Gastroesophageal sphincter (tissue), 3 donors: ENCODE measurements around the gene UNC119B.

Experiments
- POLR2A ChIP-seq, 2 donors: fragments of 450-650 bp; IDR thresholded peaks; one replicate each; pipeline ENCODE4 v1.6.1; 2017; ENCODE audit warnings: antibody characterized with exemption in 2 of 2, mild to moderate bottlenecking in 2 of 2, moderate library complexity in 1 of 2
- POLR2AphosphoS5 ChIP-seq: sonication (generic); formaldehyde crosslinking; IDR thresholded peaks from one replicate; pipeline ENCODE4 v1.6.1; 2017; ENCODE audit warnings: antibody characterized with exemption
- TF ChIP-seq, protein P1 (sequence below), 4 experiments: fragments of 200-600 bp in 2 of 4; fragments of 450-650 bp in 2 of 4; sonication (generic) in 1 of 4; IDR thresholded peaks; one replicate each; pipeline ENCODE4 v1.5.1; 2017 to 2019; ENCODE audit warnings: antibody characterized with exemption in 4 of 4, mild to moderate bottlenecking in 2 of 4, moderate library complexity in 2 of 4

DNA sequence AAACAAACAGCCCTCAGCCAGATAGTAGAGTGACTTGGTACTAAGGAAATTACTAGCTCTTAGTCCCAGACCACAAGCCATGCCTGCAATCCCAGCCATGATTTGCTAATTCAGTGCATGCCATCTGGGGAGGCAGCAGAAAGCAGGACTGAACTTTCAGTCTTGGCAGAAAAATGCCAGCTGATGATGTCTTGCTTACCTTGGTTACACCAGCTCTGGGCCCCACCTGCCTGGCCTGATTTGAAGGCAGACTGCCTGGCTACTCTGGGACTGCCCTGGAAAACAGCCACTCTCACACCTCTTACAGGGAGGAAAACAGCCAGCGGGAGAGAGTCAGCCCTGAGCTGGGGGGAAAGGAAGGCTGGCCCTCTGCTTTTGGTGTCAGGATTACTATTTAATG lies 4.6 kb upstream of the UNC119B start:
- TF ChIP-seq, protein P1, sequence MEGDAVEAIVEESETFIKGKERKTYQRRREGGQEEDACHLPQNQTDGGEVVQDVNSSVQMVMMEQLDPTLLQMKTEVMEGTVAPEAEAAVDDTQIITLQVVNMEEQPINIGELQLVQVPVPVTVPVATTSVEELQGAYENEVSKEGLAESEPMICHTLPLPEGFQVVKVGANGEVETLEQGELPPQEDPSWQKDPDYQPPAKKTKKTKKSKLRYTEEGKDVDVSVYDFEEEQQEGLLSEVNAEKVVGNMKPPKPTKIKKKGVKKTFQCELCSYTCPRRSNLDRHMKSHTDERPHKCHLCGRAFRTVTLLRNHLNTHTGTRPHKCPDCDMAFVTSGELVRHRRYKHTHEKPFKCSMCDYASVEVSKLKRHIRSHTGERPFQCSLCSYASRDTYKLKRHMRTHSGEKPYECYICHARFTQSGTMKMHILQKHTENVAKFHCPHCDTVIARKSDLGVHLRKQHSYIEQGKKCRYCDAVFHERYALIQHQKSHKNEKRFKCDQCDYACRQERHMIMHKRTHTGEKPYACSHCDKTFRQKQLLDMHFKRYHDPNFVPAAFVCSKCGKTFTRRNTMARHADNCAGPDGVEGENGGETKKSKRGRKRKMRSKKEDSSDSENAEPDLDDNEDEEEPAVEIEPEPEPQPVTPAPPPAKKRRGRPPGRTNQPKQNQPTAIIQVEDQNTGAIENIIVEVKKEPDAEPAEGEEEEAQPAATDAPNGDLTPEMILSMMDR (IDR thresholded peaks at IDR 0.05), result no peak
- TF ChIP-seq POLR2A (IDR thresholded peaks at IDR 0.05) (no peak), POLR2AphosphoS5 (no peak)
